Measurements from ENCODE around the gene KRT72.
"Not testable (repeated sequence)": the region's sequence is repeated elsewhere in the genome, so short reads cannot be mapped to it uniquely, and the experiment has no call there.

The KRT72 gene

GRCh38 chr12:52606581-52607218 is 5.4 kb upstream of the KRT72 start:
- DNase-seq (ENCODE audit: low read depth) = no peak

GRCh38 chr12:52606096-52606495 is 4.8 kb upstream of the KRT72 start:
- no peak for DNase-seq (ENCODE audit: low read depth)

- DNase-seq (ENCODE audit: low read depth) = no peak
These were observed 4.3 kb upstream of the KRT72 start for GRCh38 chr12:52605542-52605941.

- DNase-seq (ENCODE audit: low read depth) = no peak
These were observed 3.6 kb upstream of the KRT72 start for GRCh38 chr12:52604859-52605258.

- DNase-seq (ENCODE audit: low read depth) = no peak
These were observed 2.1 kb upstream of the KRT72 start for GRCh38 chr12:52603314-52603713.

DNA sequence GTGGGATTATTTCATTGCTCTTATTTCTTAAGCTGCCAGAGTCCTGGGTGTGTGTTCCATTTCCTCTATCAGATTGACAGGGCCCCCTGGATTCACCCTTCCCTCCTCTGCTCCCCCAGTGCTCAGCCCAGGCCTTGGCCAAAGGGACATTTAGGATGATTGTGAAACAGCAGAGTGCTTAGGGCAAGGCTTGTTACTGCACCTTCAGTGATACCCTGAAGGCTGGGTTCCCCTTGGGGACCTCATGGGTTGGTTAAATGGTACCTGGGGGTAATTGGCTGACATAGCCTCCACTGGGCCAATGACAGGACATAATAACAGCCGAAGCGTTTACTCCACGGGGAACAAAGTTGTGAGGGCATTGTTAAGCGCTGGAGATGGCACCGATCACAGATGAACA is 1.3 kb upstream of the KRT72 start:
- DNase-seq (ENCODE audit: low read depth) = no peak

DNA sequence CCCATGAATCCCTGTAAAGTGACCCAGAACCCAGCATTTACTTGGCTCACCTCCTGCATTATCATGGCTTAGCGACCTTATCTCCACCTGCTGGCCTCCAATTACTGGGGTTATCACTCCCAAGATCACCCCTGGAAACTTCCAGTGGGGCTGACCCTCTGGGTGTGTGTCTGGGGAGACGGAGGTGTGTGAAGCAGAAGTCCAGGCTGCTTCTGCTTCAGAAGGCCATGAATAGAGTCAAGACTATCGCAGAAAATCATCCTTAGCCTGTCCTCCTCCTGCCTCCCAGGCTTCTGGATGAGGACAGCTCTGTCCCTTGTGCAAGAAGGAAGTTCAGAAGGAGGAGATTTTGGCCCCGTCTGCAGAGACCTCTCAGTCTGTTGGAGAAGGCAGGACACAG is 408 bp upstream of the KRT72 start:
- no peak for DNase-seq (ENCODE audit: low read depth)

DNA sequence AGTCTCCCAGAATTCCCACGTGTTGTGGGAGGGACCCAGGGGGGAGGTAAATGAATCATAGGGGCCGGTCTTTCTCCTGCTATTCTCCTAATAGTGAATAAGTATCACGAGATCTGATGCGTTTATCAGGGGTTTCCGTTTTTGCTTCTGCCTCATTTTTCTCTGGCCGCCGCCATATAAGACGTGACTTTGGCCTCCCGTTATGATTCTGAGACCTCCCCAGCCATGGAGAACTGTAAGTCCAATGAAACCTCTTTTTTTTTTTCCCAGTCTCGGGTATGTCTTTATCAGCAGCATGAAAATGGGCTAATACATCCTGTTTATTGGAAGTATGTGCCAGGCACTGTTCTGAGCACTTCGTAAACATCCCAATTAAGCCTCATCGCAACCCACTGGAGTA is 788 bp downstream of the KRT72 start:
- no peak for DNase-seq (ENCODE audit: low read depth)

DNA sequence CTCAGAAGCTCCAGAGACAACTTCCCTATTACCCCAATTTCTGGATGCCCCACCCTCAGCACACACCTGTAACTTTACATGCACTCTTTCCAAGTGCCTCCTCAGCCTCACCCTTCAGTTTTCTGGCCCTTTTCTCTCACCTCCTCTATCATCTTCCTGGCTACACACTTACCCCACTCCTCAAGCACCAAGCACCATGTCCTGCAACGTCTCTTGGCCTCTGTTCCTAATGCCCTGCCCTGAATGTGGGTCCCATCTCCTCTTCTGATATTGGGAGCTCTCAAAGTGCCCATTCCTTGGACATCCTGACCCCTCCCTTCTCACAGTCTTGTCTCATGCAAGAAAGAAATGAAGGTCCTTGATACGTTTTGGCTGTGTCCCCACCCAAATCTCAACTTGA is 1.2 kb downstream of the KRT72 start:
- DNase-seq (ENCODE audit: low read depth) = no peak

DNA sequence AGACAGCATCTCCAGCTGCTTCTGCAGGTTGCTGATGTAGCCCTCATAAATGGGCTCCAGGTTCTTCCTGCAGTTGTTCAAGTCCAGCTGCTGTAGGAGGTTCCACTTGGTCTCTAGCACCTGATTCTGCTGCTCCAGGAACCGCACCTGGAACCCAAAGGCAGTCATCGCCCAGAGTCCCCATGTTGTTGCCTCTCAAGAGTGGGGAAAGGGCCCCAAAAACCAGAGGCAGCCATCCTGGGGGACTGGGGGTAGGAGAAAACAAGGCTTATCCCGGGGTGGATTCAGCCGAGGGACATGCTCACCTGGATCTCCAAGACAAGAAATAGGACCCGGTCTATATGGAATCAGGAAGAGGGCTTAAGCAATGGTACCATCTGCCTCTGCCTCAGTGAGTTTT is 2.3 kb downstream of the KRT72 start:
- DNase-seq (ENCODE audit: low read depth) = no peak

DNA sequence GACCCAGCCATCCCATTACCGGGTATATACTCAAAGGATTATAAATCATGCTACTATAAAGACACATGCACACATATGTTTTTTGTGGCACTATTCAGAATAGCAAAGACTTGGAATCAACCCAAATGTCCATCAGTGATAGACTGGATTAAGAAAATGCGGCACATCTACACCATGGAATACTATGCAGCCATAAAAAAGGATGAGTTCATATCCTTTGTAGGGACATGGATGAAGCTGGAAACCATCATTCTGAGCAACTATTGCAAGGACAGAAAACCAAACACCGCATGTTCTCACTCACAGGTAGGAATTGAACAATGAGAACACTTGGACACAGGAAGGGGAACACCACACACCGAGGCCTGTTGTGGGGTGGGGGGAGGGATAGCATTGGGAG is 7.0 kb downstream of the KRT72 start:
- DNase-seq (ENCODE audit: low read depth) = not testable (repeated sequence)

GRCh38 chr12:52591521-52591920 is 9.7 kb downstream of the KRT72 start:
- no peak for DNase-seq (ENCODE audit: low read depth)

DNA sequence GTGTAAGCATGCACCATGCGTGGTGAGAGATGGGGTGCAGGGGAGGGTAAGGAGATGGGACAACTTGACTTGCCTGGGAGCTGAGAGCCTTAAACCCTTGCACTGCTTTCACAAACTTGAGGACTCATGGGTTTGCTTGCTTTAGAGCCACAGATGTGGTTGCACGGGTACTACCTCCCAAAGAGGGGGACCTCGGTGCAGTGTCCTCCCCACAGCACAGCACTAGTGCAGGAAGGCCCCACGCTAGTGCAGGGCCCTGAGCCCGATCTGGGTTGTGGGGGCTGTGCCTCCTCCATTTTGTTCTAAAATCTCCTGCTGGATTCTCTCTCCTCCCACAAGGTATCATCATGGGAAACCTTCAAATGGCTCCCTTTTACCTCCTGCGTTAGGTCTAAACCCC is 11.2 kb downstream of the KRT72 start:
- no peak for DNase-seq (ENCODE audit: low read depth)

GRCh38 chr12:52587563-52587962 is 13.7 kb downstream of the KRT72 start:
- no peak for DNase-seq (ENCODE audit: low read depth)

- peak; percentile 40 for DNase-seq (ENCODE audit: low read depth)
These were observed 15.3 kb downstream of the KRT72 start for GRCh38 chr12:52585946-52586345.

GRCh38 chr12:52585066-52585465 is 16.2 kb downstream of the KRT72 start:
- DNase-seq (ENCODE audit: low read depth) = no peak

GRCh38 chr12:52584156-52584682 is 17.0 kb downstream of the KRT72 start:
- no peak for DNase-seq (ENCODE audit: low read depth)

- peak; percentile 52 for DNase-seq (ENCODE audit: low read depth)
These were observed 18.2 kb downstream of the KRT72 start for GRCh38 chr12:52582971-52583456.

- no peak for DNase-seq (ENCODE audit: low read depth)
These were observed 18.8 kb downstream of the KRT72 start for GRCh38 chr12:52582486-52582885.

DNA sequence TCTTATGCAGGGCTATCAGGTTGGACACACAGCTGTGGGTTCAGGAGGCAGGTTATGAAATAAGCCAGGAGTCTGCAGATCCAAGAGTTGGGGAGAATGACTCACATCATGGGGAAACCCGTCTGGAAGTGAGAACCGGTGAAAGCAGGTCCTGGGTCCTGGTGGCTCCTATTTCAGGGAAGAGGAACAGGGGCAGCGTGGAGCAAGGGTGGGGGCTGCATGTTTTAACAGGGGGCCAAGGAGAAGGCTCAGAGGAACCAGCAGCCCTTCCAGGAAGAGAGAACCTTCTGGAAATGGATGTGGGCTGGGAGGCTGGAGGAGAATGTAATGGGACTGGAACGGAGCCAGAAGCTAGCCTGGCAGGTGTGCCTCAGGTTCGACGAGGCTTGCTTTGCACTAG is 19.8 kb downstream of the KRT72 start:
- no peak for DNase-seq (ENCODE audit: low read depth)

DNA sequence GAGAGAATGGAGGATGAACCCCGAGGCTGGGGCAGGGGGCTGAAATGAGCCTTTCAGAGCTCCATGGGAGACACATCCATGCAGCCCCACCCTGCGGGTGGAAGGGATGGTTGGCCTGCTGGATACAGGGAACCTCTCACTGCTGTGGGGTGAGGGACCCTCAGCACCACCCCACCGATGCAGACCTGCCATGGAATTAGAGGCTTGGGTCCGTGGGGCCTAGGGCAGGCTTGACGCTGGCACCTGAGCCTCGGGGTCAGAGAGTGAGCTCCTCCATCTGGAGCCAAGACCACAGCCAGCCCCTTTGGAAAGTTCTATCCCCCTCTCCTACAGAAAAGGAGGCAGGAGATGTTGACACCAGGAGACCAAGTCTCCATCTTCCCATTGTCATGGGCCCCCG is 20.2 kb downstream of the KRT72 start:
- no peak for DNase-seq (ENCODE audit: low read depth)

GRCh38 chr12:52580496-52580895 is 20.8 kb downstream of the KRT72 start:
- DNase-seq (ENCODE audit: low read depth) = no peak

GRCh38 chr12:52579468-52580465 is 21.5 kb downstream of the KRT72 start:
- DNase-seq (ENCODE audit: low read depth) = no peak

Data from activated T-cell treated with anti-CD3 and anti-CD28 coated beads for 1 hour (primary cell).